GM12873 (cell line): Measurements from ENCODE around the gene SOX3.

Experiments
- CTCF ChIP-seq: IDR thresholded peaks from 2 replicates; pipeline ENCODE4 v1.5.1; 2012; ENCODE audit warnings: low read depth, mild to moderate bottlenecking, moderate library complexity, low read length, control low read depth; ENCODE audit not compliant: insufficient read depth; ENCODE audit errors: missing control alignments

The SOX3 gene

GRCh38 chrX:140503714-140504351 is 1.0 kb downstream of the SOX3 start:
- TF ChIP-seq CTCF, result no peak

GRCh38 chrX:140503238-140503601 is 1.6 kb downstream of the SOX3 start:
- TF ChIP-seq CTCF, result no peak

DNA sequence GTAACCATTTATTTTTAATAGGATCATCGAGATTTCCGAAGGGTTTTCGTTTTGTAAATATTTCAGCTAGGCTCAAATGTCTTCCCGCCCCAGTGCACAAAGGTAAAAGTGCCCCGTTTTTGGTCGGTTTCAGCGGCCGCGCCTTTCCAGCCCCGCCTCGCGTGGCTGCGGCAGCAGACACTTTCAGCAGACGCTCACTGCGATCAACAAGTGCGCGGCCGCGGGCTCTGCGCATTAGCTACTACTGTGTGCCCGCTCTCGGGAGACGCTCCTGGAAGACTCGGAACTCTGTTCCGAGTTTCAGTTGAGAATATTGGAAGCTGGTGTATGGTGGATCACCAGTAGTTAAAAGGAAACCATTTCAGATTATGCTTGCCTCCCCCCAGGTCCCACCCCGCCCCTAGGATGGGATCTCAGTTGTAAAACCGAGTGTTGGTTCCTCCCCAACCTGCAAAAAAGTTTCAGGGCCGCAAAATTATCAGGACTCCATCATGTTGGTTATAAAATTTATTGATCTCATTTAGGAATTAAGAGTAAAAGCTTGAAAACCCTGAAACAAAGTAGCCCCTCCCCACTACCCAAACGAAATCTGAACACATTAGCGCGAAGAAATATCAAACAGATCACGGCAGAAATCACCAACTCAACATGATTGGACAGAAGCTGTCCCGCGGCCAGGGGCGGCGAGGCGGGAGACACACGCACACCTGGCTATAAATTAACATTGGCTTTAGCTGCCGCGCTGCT is 2.2 kb downstream of the SOX3 start:
- TF ChIP-seq CTCF, result no peak

- TF ChIP-seq CTCF, result no peak
Observed at GRCh38 chrX:140501940-140502468, 2.9 kb downstream of the SOX3 start.

GRCh38 chrX:140501321-140501720 is 3.5 kb downstream of the SOX3 start:
- no peak for TF ChIP-seq CTCF

DNA sequence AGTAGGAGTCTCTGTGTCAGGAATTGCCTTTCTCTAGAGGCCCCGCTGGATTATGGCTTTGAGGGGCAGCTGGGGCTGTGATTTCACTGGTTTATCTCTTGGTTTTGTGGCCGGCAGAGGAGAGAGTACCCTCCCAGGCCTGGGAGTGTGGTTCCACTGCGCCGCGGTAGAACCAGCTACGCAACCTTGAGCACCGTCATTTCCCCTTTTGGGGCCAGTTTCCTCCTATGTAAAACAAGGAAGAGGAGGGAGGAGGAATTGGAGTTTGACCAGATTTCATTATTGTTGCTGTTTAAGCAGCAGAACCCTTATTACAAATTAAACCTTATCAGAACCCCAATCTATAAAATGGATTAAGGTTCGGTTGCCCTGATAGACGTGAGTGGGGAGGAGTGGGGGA is 4.4 kb downstream of the SOX3 start:
- TF ChIP-seq CTCF, result no peak

- no peak for TF ChIP-seq CTCF
Observed at GRCh38 chrX:140495739-140496138, 9.1 kb downstream of the SOX3 start.
